ENCODE data around the gene TEAD3. TPM values are rescaled to one million over a fixed set of nuclear protein-coding genes. Genes with fewer than 3 reads are reported as not detected.

Gene TEAD3
- total RNA-seq, 1 experiment from 2014 or later: 5.6 TPM

GRCh38 chr6:35492258-35492973 lies 4.5 kb downstream of the TEAD3 start:
- DNase-seq (ENCODE audit: low read depth): no peak

- no peak for DNase-seq (ENCODE audit: low read depth)
Observed at GRCh38 chr6:35491558-35492257, 5.2 kb downstream of the TEAD3 start.

- no peak for DNase-seq (ENCODE audit: low read depth)
Observed at GRCh38 chr6:35490821-35491557, 5.9 kb downstream of the TEAD3 start.

GRCh38 chr6:35489995-35490791 lies 6.7 kb downstream of the TEAD3 start:
- DNase-seq (ENCODE audit: low read depth): no peak

DNA sequence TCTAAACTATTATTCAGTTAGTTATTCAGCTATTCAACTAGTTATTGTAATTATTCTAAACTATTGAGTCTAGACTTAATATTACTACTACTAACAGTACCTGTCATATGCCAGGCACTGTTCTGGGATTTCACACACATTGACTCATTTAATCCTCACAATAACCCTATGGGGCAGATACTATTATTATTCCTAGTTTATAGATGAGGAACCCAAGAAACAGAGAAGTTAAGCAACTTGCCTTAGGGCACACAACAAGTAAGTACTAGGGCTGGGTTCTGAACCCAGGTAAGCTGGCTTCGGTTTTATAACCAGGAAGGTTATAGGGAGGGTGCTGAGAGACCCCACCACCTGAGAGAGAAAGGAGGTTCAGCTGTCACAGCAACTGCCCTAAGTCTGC lies 7.8 kb downstream of the TEAD3 start:
- no peak for DNase-seq (ENCODE audit: low read depth)

DNA sequence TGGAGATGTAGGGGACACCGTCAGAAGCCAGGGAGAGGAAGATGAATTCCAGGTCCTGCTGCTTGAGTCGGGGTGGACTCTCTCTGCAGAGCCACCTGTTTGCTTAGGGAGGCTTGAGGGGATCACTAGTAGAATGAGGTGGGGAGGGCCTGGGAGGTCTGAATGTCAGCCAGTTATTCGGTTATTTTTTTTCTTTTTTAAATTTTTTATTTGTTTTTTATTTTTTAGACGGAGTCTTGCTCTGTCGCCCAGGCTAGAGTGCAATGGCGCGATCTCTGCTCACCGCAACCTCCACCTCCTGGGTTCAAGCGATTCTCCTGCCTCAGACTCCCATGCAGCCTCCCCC lies 8.4 kb downstream of the TEAD3 start:
- DNase-seq (ENCODE audit: low read depth): no peak

DNA sequence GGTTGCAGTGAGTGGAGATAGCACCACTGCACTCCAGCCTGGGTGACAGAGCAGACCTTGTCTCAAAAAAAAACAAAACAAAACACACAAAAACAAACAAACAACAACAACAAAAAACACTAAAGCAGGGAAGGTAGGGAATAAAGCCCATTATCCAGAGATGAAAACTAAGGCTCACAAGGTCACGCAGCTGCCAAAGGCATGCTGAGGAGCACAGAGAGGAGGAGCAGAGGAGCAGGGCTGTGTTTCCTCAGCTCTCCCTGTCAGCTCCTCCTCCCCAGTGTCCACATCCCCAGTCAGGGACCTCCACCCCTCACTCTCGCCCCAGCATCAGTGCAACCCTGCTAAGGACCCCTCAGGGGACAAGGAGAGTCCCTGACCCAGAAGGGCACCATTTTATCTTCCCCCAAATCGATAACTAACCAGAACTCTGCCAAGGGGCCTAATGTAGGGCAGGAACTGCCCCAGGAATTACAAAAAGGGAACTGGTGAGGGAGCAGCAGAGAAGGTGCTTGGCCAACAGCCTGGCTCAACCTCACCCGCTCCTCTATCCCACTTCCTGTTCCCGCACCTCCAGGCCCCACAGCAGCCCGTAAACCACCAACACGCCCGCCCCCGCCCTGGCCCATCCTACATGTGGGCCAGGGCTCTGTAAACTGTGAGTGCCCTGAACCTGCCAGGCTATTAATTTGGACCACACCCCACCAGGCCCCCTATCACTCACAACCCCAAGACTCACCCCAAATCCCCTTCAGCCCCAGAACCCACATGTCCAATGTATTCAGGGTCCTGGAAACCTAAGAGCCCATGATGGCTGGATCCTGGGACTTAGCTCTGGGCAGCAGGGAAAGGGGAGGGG lies 9.0 kb downstream of the TEAD3 start:
- peak; percentile 54 for DNase-seq (ENCODE audit: low read depth)

DNA sequence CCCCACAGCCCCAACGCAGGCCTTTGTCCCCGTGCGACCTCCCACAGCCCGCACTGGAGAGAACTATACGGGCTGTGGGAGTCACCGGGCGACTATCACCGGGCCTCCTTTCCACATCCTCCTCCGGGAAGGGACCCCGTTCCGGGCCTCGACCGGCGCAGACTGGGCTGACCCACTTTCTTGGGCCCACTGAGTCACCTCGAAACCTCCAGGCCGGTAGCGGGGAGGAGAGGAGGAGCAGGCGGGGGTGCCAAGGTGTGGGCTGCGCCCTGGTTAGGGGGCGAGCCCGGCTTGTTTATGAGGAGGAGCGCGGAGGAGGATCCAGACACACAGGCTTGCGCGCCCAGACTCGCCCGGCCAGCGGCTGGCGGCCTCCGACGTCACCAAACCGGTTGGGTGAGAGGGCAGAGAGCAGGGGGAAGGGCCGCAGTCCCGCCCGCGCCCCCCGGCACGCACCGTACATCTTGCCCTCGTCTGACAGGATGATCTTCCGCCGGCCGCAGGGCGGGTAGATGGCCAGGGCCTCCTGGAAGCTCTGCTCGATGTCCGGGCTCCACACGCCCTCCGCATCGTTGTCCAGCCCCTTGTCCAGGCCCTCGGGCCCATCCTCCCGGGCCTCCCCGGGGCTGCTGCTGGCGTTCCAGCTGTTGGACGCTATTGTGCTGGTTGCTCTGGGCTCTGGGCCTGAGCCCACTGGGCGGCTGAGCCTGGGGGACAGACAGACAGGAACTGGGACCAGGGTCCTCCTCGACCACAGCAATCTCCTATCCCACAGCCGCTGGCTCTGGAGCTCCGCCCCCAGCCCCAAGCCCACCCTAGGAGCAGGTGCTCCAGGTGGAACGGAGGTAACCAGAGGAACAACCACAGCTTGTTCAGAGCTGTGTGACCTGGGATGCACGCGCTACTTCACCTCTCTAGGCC lies 10.6 kb downstream of the TEAD3 start:
- DNase-seq (ENCODE audit: low read depth): no peak

- DNase-seq (ENCODE audit: low read depth): peak; percentile 51
Observed at GRCh38 chr6:35485402-35485877, 11.4 kb downstream of the TEAD3 start.

DNA sequence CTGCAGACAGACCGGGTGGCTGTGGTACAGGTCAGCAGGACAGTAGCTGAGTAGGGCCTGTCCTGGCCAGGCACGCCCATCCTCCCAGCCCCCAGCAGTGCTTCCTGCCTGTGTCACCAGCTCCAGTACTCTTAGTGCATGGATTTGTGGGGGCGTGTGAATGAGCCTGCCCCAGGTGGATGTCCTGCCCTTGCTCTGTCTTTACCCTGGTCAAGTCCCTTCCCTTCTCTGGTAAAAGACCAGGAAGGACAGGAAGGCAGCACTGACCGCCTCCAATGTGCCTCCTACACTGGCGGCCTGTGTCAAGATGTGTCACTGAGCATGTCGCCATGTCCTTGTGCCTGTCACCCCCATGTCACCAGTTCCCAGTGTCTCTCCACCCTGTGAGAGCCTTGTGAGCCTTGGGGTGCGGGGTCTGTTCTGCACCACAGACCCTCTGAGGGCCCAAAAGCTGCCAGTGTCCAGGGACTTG lies 11.9 kb downstream of the TEAD3 start:
- DNase-seq (ENCODE audit: low read depth): no peak

GRCh38 chr6:35483893-35484645 lies 12.8 kb downstream of the TEAD3 start:
- no peak for DNase-seq (ENCODE audit: low read depth)

- DNase-seq (ENCODE audit: low read depth): no peak
Observed at GRCh38 chr6:35483490-35483889, 13.4 kb downstream of the TEAD3 start.

- no peak for DNase-seq (ENCODE audit: low read depth)
Observed at GRCh38 chr6:35483062-35483461, 13.8 kb downstream of the TEAD3 start.

DNA sequence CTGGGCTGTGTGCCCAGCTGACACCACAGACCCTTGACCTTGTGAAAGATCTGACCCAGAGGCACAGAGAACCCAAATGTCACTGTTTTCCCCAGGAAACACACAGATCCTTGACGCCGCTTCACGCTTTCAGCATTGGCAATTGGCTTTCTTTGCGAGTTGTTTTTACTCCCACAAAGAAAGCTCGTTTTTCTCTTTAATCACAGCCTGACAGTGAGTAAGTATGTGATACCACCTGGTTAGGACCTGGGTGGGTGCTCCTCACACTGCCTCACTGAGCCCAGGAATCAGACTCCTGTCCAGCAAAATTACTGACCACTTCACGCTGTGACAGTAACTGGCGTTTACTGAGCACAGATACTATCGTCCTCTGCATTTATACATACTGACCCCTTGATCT lies 15.7 kb downstream of the TEAD3 start:
- DNase-seq (ENCODE audit: low read depth): no peak

- no peak for DNase-seq (ENCODE audit: low read depth)
Observed at GRCh38 chr6:35480176-35480575, 16.7 kb downstream of the TEAD3 start.

DNA sequence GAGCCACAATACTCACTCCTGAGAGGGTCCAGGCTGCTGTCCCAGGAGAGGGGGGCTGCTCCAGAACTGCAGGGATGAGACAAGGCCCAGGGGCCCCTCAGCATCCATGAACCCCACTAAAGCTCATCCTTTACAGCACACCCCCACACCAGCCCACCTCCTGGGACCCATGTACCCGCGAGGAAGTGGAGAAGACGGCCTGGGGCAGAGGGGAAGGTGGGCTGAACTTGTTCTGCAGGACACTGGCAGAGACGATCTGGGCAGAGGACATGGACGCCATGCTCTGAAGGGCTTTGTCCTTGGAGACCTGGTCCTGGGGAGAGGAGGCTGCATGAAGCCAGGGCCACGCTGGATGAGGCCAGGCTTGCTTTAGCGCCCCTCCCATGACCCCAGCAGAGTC lies 18.6 kb downstream of the TEAD3 start:
- DNase-seq (ENCODE audit: low read depth): no peak

DNA sequence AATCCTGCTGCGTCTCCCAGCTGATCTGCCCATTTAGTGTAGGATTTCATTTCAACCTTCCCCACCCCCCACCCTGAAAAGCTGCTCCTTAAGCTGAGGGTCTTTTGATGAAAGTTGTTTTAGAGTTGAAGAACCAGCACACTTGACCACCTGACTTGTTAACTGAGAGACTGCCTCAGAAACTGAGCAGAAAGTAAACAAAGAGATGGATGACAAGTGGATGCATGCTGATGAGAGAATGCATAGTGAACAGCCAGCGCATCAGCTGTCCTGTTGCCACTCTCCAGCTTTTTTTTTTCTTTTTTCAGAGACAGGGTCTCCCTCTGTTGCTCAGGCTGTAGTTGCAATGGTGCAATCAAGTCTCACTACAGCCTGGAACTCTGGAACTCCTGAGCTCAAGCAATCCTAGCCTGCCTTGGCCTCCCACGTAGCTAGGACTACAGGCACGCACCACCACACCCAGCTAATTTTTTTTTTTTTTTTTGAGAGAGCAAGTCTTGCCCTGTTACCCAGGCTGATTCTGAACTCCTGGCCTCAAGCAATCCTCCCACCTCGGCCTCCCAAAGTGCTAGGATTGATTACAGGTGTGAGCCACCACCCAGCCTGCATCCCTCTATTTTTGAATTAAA lies 19.2 kb downstream of the TEAD3 start:
- no peak for DNase-seq (ENCODE audit: low read depth)

- DNase-seq (ENCODE audit: low read depth): no peak
Observed at GRCh38 chr6:35477028-35477427, 19.9 kb downstream of the TEAD3 start.

DNA sequence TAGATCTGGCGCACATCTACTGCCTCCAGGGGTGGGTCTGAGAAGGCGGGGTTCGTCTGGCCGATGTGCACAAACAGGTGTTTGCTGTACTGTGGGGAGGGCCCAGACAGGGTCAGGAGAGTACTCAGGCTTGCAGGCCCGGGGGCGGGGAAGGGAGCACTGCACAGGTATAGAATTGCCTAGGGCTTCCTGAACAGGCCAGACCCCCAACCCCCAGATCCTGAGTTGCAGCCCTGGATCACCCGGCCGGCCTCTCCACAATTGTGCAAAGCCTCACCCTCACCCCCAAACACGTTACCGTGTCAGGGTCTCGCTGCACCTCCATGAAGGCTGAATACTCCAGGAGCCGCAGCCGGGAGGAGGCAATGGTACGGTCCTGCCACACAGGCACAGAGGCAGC lies 20.9 kb downstream of the TEAD3 start:
- no peak for DNase-seq (ENCODE audit: low read depth)
